Thoracic aorta (tissue), 2 donors: Measurements from ENCODE around the gene GPX3. TPM values are rescaled to one million over a fixed set of nuclear protein-coding genes. Genes with fewer than 3 reads are reported as not detected.
A peak's percentile ranks its signal among the peaks of the same experiment; 100 is the strongest.

Experiments used
- ATAC-seq: fragments of 150-250 bp; one replicate; pipeline ENCODE4 v1.8.0; 2017; ENCODE audit warnings: low read depth; ENCODE audit not compliant: insufficient number of reproducible peaks, low FRiP score
- DNase-seq: peaks from one replicate; pipeline ENCODE4 v3.0.0-alpha.2; 2020; ENCODE audit warnings: low spot score
- H3K27ac ChIP-seq, 2 donors: fragments of 200-600 bp; sonication (generic); 1 replicate in 1 of 2; 2 replicates in 1 of 2; pipeline ENCODE4 v1.5.1; 2016; ENCODE audit warnings: mild to moderate bottlenecking in 2 of 2, moderate library complexity in 2 of 2
- H3K27me3 ChIP-seq: fragments of 200-600 bp; sonication (generic); replicated peaks from 2 replicates; pipeline ENCODE4 v1.6.0; 2016; ENCODE audit warnings: mild to moderate bottlenecking; ENCODE audit not compliant: insufficient read depth
- H3K36me3 ChIP-seq: fragments of 200-600 bp; sonication (generic); one replicate; pipeline ENCODE4 v1.5.1; 2016
- H3K4me1 ChIP-seq, 2 donors: fragments of 200-600 bp; sonication (generic); 1 replicate in 1 of 2; 2 replicates in 1 of 2; pipeline versions ENCODE4 v1.5.1 to v1.6.0; 2016; ENCODE audit warnings: low read depth in 2 of 2, mild to moderate bottlenecking in 1 of 2; ENCODE audit not compliant: control insufficient read depth in 1 of 2
- H3K4me3 ChIP-seq: fragments of 200-600 bp; sonication (generic); 2 replicates; pipeline ENCODE4 v1.5.1; 2016; ENCODE audit warnings: mild to moderate bottlenecking
- H3K9me3 ChIP-seq: fragments of 200-600 bp; sonication (generic); 2 replicates; pipeline ENCODE4 v1.5.1; 2016
- total RNA-seq, 2 donors: library from RNA; depleted of rRNA; stranded (reverse); fragments of >200 nt; gene quantifications; one replicate each; pipeline versions ENCODE4 v1.1.0 to v1.2.3, GENCODE V29; 2016
- TF ChIP-seq, protein P1 (sequence below): fragments of 200-600 bp; sonication (generic); IDR thresholded peaks from one replicate; pipeline ENCODE4 v1.5.1; 2019; ENCODE audit warnings: antibody characterized with exemption

GPX3 gene
- total RNA-seq, 2 donors from 2014 or later: 1,240 to 1,874 TPM

GRCh38 chr5:151068433-151069197, 48.2 kb downstream of the GPX3 start:
- ATAC-seq (no peak), DNase-seq (no peak)
- H3K36me3 ChIP-seq: no peaks in the 10 kb centered on the region
- peaks cover 47 to 82% of the 10 kb centered on the region in 2 donors for H3K4me1 ChIP-seq
- TF ChIP-seq, protein P1, sequence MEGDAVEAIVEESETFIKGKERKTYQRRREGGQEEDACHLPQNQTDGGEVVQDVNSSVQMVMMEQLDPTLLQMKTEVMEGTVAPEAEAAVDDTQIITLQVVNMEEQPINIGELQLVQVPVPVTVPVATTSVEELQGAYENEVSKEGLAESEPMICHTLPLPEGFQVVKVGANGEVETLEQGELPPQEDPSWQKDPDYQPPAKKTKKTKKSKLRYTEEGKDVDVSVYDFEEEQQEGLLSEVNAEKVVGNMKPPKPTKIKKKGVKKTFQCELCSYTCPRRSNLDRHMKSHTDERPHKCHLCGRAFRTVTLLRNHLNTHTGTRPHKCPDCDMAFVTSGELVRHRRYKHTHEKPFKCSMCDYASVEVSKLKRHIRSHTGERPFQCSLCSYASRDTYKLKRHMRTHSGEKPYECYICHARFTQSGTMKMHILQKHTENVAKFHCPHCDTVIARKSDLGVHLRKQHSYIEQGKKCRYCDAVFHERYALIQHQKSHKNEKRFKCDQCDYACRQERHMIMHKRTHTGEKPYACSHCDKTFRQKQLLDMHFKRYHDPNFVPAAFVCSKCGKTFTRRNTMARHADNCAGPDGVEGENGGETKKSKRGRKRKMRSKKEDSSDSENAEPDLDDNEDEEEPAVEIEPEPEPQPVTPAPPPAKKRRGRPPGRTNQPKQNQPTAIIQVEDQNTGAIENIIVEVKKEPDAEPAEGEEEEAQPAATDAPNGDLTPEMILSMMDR: no peak
- H3K27ac ChIP-seq: peak overlapping the region; percentile 62 to 70
- H3K27me3 ChIP-seq: no peaks in the 10 kb centered on the region
- no peaks in the 10 kb centered on the region for H3K9me3 ChIP-seq
- H3K4me3 ChIP-seq: peak overlapping the region; percentile 3

DNA sequence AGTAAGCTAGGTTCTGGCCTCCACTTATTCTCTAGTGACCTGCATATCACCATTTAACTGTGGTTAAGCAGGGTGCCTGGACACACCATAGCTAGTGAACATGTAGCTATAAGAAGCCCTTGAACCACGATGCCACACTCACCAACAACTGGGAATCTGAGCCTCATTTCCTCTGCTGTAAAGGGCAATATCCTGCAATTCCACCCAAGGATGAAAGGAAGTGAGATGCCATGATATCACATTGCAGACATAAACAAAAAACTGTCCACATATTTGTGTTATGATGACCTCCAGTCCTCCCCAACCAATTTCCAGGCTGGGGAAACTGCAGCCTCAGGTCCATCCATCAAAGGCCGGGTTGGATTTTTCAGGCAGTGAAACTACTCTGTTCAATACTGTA, 50.1 kb downstream of the GPX3 start:
- Histone ChIP-seq H3K27ac (no peak overlapping the region), H3K4me3 (no peak overlapping the region), H3K4me1 (peaks cover 36 to 67% of the 10 kb centered on the region in 2 donors), H3K27me3 (no peaks in the 10 kb centered on the region), H3K9me3 (no peaks in the 10 kb centered on the region), H3K36me3 (no peaks in the 10 kb centered on the region)
- ATAC-seq (no peak), DNase-seq (no peak)
- TF ChIP-seq, protein P1: no peak

GRCh38 chr5:151071021-151071420, 50.6 kb downstream of the GPX3 start:
- H3K36me3 ChIP-seq: no peaks in the 10 kb centered on the region
- H3K4me3 ChIP-seq: no peak overlapping the region
- TF ChIP-seq, protein P1: no peak
- ATAC-seq: no peak
- no peaks in the 10 kb centered on the region for H3K9me3 ChIP-seq
- no peak for DNase-seq
- H3K27ac ChIP-seq: no peak overlapping the region
- H3K27me3 ChIP-seq: no peaks in the 10 kb centered on the region
- peaks cover 36 to 67% of the 10 kb centered on the region in 2 donors for H3K4me1 ChIP-seq

- no peak for ATAC-seq
- H3K36me3 ChIP-seq: no peaks in the 10 kb centered on the region
- peak overlapping the region; percentile 66 to 70 for H3K27ac ChIP-seq
- H3K27me3 ChIP-seq: no peaks in the 10 kb centered on the region
- H3K9me3 ChIP-seq: no peaks in the 10 kb centered on the region
- no peak overlapping the region for H3K4me3 ChIP-seq
- TF ChIP-seq, protein P1: no peak
- peaks cover 36 to 59% of the 10 kb centered on the region in 2 donors for H3K4me1 ChIP-seq
- no peak for DNase-seq
Measured at GRCh38 chr5:151071848-151072629, 51.6 kb downstream of the GPX3 start.

DNA sequence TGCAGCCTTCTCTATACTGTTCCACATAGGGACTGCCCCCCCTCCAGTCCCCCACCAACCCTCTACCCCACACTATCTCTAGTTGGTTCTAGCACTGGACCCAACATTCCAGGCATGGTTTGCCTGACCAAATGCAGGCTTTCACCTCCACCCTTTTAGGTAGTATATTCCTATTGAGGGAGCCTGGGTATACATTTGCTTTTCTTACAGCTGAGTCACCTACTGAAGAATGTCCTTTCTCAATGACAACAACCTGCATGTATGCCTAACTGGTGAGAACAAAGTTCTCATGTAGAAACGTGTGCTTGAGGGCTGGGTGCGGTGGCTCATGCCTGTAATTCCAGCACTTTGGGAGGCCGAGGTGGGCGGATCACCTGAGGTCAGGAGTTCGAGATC, 52.2 kb downstream of the GPX3 start:
- Histone ChIP-seq H3K4me1 (peaks cover 35 to 58% of the 10 kb centered on the region in 2 donors), H3K27me3 (no peaks in the 10 kb centered on the region), H3K36me3 (no peaks in the 10 kb centered on the region), H3K9me3 (no peaks in the 10 kb centered on the region), H3K27ac (peak overlapping the region; percentile 66 to 70), H3K4me3 (no peak overlapping the region)
- no peak for ATAC-seq
- TF ChIP-seq, protein P1: no peak
- DNase-seq: no peak
